GM18526 (cell line): Measurements from ENCODE around the gene C5orf63.

Source experiments
- POLR2A ChIP-seq: IDR thresholded peaks from 3 replicates; pipeline ENCODE4 v1.6.1; 2011; ENCODE audit not compliant: insufficient read length; ENCODE audit errors: extremely low read depth

The C5orf63 gene

DNA sequence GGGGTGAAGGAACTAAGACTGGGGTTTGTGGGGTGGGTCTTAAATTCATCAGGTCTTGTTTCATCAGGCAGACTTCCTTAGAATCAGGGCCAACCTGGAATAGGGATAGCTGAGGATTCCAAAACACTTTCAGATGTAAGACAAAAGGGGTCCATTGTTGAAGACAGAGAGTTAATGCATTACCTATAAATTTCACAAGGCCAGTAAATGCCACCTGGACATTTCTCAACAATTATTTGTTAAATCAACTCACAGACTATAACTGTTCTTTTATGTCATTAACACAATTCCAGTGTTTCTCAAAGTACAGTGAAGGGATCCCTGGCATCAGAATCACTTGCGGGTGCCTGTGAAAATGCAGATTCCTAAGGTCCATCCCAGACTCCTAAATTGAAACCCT, 45.8 kb downstream of the C5orf63 start:
- no peak for TF ChIP-seq POLR2A

DNA sequence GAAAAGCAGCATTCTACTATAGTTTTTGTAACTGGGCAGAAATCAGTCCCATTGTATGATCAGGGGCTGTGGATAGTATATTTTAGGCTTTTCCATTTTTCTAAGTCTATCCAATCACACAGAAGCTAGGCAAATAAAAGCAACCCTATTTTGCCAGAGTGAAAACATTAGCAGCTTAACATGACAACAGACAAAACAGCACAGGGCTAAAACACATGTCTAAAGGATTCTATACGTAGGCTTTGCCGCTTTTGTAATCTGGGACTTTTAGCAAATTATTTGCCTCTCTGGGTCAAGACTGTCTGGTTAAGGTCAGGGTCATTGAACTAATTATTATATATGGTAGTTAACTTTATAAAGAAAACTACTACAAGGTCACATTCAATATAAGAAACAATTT, 47.1 kb downstream of the C5orf63 start:
- TF ChIP-seq POLR2A = no peak

DNA sequence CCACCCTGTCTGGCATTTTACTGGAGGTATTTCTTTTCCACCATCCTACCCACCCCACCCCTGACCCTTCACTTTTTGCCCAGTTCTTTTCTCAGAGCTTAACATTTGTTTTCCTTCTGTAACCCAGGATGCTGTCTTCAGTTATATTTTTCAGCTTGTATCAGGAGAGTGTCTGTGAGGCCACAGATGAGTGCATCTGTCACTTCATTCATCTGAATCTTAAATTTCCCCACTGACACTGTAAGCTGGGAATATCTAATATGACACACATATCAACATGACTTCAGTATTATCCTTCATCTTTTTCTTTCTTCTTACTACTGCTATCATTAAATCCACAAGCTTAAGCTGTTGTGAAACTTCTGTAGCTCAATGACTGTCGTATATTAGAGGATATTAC, 47.8 kb downstream of the C5orf63 start:
- TF ChIP-seq POLR2A = no peak

DNA sequence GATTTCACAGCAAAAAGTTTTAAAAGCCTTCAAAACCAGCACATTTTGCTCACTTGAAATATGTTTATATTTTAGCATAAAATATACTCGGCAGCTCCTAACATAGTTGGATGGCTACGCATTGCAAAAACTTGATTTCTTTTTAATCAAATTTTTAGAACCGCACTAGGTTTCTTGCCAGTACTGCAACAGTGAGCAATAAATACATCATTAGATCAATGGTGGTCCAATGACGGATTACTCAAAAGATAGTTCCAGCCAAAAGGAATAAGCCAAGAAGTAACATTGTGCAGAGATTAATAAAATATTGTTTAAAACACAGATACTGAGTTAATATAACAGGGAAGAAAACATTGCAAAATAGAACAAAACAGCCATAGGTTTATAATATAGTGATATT, 48.5 kb downstream of the C5orf63 start:
- TF ChIP-seq POLR2A = no peak

DNA sequence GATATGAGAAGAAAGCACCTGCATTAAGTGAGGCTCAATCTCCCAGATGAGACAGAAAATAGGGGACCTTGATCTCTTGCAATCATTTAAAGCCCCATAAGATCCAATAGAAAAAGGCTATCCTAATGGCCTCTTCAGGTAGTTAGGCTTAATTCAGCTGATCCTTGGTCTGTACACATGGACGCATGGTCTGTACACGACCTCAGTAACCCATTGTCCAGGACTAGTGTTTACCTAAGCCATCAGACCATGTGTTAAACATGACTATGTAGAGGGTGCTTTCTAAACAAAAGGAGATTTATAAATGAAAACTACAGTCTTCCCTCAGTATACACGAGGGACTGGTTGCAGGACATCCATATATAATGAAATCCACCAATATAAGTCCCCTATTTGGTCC, 50.5 kb downstream of the C5orf63 start:
- TF ChIP-seq POLR2A = no peak

DNA sequence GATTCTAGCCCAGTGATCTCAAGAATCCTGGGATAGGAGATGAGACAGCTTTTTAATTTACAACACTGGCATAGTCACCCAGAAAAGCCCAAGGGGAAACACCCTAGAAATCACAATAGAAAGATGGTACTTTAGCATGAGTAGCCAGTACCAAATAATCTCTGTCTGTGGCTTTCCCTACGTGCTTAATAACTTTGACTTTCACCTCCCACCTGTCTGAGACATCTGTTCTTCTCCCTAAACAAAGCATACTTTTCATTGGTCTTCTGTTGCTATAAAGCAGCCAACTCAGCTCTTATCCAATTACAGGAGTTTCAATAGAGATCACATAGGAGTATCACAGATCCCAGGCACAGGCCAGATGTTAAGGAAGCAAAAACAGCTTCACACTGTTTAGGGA, 53.4 kb downstream of the C5orf63 start:
- no peak for TF ChIP-seq POLR2A

DNA sequence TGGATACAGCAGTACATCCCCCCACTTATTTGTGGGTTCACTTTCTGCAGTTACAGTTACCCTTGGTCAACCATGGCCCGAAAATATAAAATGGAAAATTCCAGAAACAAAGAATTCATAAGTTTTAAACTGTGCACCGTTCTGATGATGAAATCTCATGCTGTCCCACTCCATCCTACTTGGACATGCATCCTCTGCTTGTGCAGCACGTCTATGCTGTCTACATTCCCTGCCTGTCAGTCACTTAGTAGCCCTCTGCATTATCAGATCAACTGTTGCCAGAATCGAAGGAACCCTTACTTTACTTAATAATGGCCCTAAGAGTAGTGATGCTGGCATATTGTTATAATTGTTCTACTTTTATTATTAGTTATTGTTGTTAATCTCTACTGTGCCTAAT, 57.6 kb downstream of the C5orf63 start:
- no peak for TF ChIP-seq POLR2A

DNA sequence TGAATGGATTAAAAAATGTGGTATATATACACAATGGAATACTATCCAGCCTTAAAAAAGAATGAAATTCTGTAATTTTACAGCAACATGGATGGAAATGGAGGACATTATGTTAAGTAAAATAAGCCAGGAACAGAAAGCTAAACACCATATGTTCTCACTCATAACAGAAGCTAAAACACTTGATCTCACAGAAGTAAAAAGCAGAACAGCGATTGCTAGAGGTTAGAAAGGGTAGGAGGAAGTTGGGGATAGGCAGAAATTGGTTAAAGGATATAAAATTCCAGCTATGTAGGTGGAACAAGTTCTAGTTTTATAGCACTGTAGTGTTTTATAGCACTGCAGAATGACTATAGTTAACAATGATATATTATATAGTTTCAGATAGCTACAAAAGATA, 58.7 kb downstream of the C5orf63 start:
- no peak for TF ChIP-seq POLR2A

DNA sequence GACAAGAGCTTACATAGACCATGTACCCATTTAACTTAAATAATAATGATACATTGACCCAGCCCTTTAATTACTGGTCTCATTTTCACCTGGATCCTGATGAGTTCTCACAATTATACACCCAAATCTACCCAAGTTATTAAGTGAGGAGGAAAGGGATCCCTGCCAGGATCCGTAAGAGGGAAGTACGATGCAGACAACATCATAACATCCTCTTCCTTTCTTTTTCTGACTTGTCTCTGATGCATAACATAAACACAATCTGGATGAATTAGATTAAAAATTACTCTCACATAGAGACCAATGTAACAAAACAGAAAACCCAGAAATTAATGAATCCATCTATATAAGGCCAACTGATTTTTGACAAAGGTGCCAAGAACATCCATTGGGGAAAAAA, 59.9 kb downstream of the C5orf63 start:
- no peak for TF ChIP-seq POLR2A

DNA sequence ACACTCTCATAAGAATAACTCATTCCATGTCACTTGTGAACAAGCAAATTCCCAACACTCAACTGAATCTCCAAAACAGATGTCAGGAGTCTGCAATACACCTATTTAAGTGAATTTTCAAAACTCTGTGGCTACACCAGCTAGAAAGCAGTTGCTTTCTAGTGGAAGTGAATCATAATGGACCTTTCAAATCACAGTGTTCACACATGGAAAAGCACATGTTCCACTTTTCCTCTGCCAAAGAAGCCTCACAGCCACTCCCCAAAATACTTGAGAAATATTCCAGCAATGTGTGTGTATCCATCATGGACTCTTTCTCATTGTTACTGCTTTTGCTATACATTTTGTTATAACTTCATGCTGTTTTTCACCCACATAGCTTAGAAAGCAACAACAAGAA, 60.4 kb downstream of the C5orf63 start:
- TF ChIP-seq POLR2A = no peak

DNA sequence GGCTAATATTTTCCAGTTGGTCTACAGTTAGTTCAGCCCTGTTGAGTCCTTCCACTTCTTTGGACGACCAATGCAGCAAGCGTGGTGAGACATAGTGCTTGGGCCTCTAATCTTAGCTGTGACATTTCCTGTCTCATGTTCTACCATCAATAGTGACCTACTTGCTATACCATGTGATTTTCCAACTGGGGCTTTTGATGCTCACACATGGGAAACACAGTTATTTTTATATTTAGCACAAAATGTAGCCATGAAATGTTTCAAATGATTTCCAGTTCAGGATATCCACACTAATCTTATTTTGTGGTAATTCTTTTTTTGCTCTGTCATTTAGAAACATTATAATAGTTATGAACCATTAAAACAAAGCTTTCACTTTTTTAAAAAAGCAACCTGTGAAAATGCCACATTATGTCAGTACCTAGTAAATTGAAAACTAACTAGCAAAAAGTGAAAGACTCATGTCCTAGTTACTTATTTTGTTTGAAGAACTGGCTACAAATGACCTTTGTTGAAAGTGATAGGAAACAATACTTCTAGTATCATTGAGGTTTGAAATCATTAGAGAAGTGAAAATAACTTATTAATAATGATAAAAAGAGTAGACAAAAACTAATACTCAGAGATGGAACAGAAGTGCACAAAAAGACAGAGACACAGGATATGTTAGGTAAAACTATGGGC, 61.2 kb downstream of the C5orf63 start:
- no peak for TF ChIP-seq POLR2A

DNA sequence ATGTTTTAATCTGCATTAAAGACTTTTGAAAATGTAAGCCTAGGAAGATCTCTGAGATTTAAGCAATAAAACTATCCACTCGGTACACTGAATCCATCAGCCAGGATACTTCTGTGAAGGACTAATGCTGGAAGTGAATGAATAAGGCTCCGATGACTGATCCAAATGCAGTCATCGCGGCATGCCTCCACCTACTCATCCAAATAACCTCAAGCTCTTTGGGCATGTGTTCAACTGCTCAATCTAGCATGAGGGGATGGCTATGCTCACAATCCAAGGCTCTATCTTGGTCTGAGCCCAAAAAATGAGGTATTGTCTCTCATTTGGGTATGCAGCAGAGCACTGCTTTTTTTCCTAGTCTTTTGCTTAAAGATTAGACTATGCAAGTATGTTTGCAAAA, 62.1 kb downstream of the C5orf63 start:
- no peak for TF ChIP-seq POLR2A

DNA sequence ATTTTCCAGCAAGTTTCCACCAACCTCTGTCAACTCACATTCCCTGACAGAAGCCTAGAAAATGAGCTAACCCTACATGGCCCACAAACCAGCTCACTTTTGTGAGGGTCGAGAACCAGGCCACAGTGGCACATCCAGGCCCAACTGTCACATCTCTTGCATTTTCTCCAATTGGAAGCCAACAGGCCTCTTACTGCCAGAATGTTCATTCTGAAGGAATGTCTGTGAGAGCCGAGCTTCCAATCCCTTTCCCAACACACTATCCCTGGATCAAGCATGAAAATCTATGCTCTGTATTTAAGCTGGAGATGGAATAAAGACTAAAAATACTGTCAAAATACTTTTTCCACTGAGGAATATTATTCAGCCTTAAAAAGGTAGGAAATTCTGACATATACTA, 62.9 kb downstream of the C5orf63 start:
- no peak for TF ChIP-seq POLR2A

DNA sequence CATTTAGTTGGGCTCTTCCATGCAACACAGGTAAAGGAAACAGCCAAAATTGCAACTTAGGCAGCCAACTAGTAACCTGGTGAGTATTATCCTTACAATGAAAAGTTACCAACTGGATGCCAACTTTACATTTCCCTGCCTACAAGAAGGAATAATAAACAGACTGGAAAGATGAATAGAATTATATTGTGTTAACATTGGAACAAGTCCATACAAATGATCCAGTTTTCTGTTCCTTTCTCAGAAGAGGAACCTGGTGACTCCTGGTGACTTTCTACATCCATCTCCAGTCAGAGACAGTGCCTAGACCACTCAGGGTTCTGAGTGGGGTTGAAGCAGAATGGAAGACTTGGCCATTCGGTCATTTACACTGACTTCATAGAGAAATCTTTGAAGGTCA, 63.5 kb downstream of the C5orf63 start:
- TF ChIP-seq POLR2A = no peak

DNA sequence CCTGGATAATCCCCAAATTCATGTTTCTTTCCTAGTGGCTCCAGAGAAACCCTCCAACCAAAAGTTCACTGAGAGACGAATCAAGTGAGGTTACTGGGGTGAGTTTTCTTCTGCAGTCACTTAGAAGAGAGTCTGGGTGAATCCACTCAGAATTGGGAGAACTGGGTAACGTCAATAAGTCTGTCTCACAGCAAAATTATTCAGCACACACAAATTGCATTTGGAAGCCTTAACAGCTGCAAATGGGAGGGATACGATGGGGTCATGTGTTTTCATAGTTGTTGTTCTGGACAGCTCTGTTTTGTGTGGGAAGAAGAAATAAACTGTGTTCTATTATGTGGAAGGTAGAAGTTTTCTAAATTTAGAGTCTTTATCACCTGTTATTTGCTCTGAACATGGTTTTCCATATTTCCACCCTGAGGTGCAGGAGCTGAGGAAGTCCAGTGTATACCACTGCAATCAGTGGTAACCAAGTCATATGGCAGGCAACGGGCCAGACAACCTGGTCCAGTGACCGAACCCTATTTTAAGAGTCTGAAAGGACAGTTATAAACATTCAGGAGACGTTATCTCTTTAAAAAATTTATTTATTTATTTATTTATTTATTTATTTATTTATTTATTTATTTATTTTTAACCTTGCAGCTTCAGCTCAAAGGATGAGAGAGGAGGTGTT, 64.9 kb downstream of the C5orf63 start:
- no peak for TF ChIP-seq POLR2A

DNA sequence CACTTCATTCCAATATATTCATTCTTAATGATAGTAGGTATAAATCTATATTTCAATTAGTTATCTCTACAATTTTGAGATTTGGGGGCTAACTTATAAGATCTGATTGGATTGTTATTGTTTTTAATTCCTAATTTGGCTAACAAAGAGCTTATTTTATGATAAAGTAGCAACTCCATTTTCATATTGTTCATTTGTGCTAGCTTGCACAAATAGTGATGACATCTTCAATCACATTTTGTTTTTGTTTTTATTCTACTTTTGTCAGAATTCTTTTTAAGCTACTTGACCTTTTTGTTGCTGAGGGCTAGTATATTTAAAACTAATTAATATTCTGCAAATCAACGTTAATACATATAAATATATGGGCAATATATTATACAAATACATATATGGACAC, 65.8 kb downstream of the C5orf63 start:
- TF ChIP-seq POLR2A = no peak

DNA sequence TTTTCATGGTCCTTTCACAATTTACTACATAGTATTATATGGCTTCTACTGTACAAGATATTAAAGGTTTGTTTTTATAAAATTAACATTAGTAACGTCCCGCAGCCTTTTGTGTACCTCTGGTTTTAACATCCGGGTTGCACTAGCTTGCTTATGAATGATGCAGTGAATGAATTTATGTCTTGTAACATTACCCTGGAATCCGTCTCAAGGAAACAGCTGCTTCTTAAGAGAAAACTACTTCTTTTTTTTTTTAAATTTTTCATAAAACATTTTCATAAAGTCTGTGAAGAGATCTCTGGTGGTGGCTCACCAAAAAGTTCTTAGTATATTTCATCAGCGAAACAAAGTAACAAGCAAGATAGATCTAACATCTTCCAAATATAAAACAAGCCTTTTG, 66.6 kb downstream of the C5orf63 start:
- no peak for TF ChIP-seq POLR2A

DNA sequence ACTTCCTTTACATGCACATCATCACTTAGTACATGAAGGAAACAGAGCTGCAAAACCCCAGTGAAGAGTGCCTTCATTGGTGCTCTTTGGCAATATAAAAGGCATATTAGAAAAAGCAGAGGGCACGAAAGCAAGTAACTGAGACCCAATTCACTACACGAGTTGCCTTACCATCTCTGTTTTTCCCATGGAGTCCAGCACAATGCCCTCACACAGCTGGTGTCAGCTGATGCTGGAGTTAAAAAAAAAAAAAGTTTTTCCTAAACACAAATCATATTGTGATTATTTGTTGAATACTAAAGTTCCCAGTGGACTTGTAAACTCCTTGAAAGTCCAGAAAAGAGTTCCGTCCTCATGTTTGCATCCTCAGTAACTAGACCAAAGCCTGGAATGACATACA, 68.6 kb downstream of the C5orf63 start:
- TF ChIP-seq POLR2A = no peak
